Trophoblast cell (in vitro differentiated cells and primary cell): ENCODE data around the gene TRIM14.
A peak's percentile ranks its signal among the peaks of the same experiment; 100 is the strongest.

Experiments used
- DNase-seq, 2 donors: peaks; one replicate each; pipeline ENCODE4 v3.0.0-alpha.2; 2016
- H2AFZ ChIP-seq: 2 replicates; pipeline ENCODE4 v1.6.1; 2013; ENCODE audit warnings: low read length, moderate library complexity, mild to moderate bottlenecking; ENCODE audit not compliant: insufficient read depth, poor library complexity
- H2AK5ac ChIP-seq: 2 replicates; pipeline ENCODE4 v1.6.1; 2013; ENCODE audit warnings: mild to moderate bottlenecking, low read length
- H2BK120ac ChIP-seq: 2 replicates; pipeline ENCODE4 v1.6.1; 2013; ENCODE audit warnings: low read length, mild to moderate bottlenecking, moderate library complexity; ENCODE audit not compliant: insufficient read depth, poor library complexity
- H2BK12ac ChIP-seq: 2 replicates; pipeline ENCODE4 v1.6.1; 2013; ENCODE audit warnings: mild to moderate bottlenecking, low read length, moderate library complexity
- H2BK5ac ChIP-seq: 2 replicates; pipeline ENCODE4 v1.6.1; 2013; ENCODE audit warnings: low read length, low read depth, moderate library complexity, mild to moderate bottlenecking; ENCODE audit not compliant: poor library complexity
- H3K14ac ChIP-seq: 2 replicates; pipeline ENCODE4 v1.6.1; 2013; ENCODE audit warnings: mild to moderate bottlenecking, low read length
- H3K18ac ChIP-seq: 2 replicates; pipeline ENCODE4 v1.6.1; 2013; ENCODE audit warnings: mild to moderate bottlenecking, low read length
- H3K23ac ChIP-seq: 2 replicates; pipeline ENCODE4 v1.6.1; 2013; ENCODE audit warnings: low read length
- H3K27ac ChIP-seq: 2 replicates; pipeline ENCODE4 v1.5.1; 2013; ENCODE audit warnings: low read depth, mild to moderate bottlenecking, inconsistent platforms, low read length, moderate library complexity
- H3K27me3 ChIP-seq: 2 replicates; pipeline ENCODE4 v1.6.1; 2013; ENCODE audit warnings: inconsistent platforms, mild to moderate bottlenecking, low read length, moderate library complexity; ENCODE audit not compliant: insufficient read depth
- H3K36me3 ChIP-seq, 2 experiments: 1 replicate in 1 of 2; 2 replicates in 1 of 2; pipeline ENCODE4 v1.6.1; 2013; ENCODE audit warnings: low read length in 2 of 2, mild to moderate bottlenecking in 2 of 2, moderate library complexity in 1 of 2; ENCODE audit not compliant: insufficient read depth in 2 of 2, control insufficient read depth in 1 of 2
- H3K4ac ChIP-seq: 2 replicates; pipeline ENCODE4 v1.6.1; 2013; ENCODE audit warnings: low read depth, mild to moderate bottlenecking, low read length, moderate library complexity
- H3K4me1 ChIP-seq, 2 experiments: 1 replicate in 1 of 2; 2 replicates in 1 of 2; pipeline ENCODE4 v1.6.1; 2013; ENCODE audit warnings: low read length in 2 of 2, mild to moderate bottlenecking in 2 of 2, moderate library complexity in 1 of 2; ENCODE audit not compliant: insufficient read depth in 2 of 2, control insufficient read depth in 1 of 2
- H3K4me2 ChIP-seq: 2 replicates; pipeline ENCODE4 v1.6.1; 2013; ENCODE audit warnings: inconsistent platforms, mild to moderate bottlenecking, low read length, moderate library complexity
- H3K4me3 ChIP-seq: 2 replicates; pipeline ENCODE4 v1.5.1; 2013; ENCODE audit warnings: mild to moderate bottlenecking, low read depth, low read length, inconsistent platforms
- H3K79me1 ChIP-seq: one replicate; pipeline ENCODE4 v1.6.1; 2013; ENCODE audit warnings: low read length
- H3K79me2 ChIP-seq: 2 replicates; pipeline ENCODE4 v1.6.1; 2013; ENCODE audit warnings: low read length, mild to moderate bottlenecking; ENCODE audit not compliant: control insufficient read depth, insufficient read depth, poor library complexity
- H3K9ac ChIP-seq: 2 replicates; pipeline ENCODE4 v1.6.1; 2013; ENCODE audit warnings: mild to moderate bottlenecking, low read length
- H3K9me3 ChIP-seq: 2 replicates; pipeline ENCODE4 v1.6.1; 2013; ENCODE audit warnings: low read depth, mild to moderate bottlenecking, control low read depth, inconsistent platforms, low read length; ENCODE audit not compliant: insufficient read depth
- H4K12ac ChIP-seq: 2 replicates; pipeline ENCODE4 v1.6.1; 2013; ENCODE audit warnings: low read depth, mild to moderate bottlenecking, low read length, moderate library complexity
- H4K8ac ChIP-seq: 2 replicates; pipeline ENCODE4 v1.6.1; 2013; ENCODE audit warnings: low read depth, mild to moderate bottlenecking, low read length, moderate library complexity
- H4K91ac ChIP-seq: one replicate; pipeline ENCODE4 v1.6.1; 2013; ENCODE audit warnings: low read depth, mild to moderate bottlenecking, low read length, moderate library complexity
- WGBS: extraction: QIAGEN DNeasy Blood & Tissue Kit; methylation state at CpG from one replicate; pipeline ENCODE4 v1.1.7; 2013; ENCODE audit warnings: missing lambda C conversion rate; ENCODE audit not compliant: insufficient read length, insufficient coverage; ENCODE audit errors: extremely low coverage; 5-methylcytosine and 5-hydroxymethylcytosine counted together

TRIM14 gene

GRCh38 chr9:98142182-98142907 lies 23.3 kb upstream of the TRIM14 start:
- H3K4me3 ChIP-seq: no peak overlapping the region
- no peak overlapping the region for H2AK5ac ChIP-seq
- no peak overlapping the region for H3K18ac ChIP-seq
- H3K9ac ChIP-seq: no peak overlapping the region
- no peak overlapping the region for H2BK120ac ChIP-seq
- no peaks in the 10 kb centered on the region for H3K79me2 ChIP-seq
- peaks cover 6 to 16% of the 10 kb centered on the region in 2 experiments for H3K4me1 ChIP-seq
- no peak overlapping the region for H4K91ac ChIP-seq
- peaks cover 16 to 36% of the 10 kb centered on the region in 2 experiments for H3K36me3 ChIP-seq
- H2BK12ac ChIP-seq: no peak overlapping the region
- H3K23ac ChIP-seq: no peak overlapping the region
- H3K4me2 ChIP-seq: no peak overlapping the region
- no peak overlapping the region for H4K12ac ChIP-seq
- H3K14ac ChIP-seq: no peak overlapping the region
- peak; percentile 29 to 69 for DNase-seq
- no peaks in the 10 kb centered on the region for H3K9me3 ChIP-seq
- no peak overlapping the region for H3K27ac ChIP-seq
- H3K4ac ChIP-seq: no peak overlapping the region
- H2BK5ac ChIP-seq: no peak overlapping the region
- WGBS: no CpG with 5 or more reads among the region's 13 CpGs
- H3K79me1 ChIP-seq: peaks cover 2% of the 10 kb centered on the region
- H4K8ac ChIP-seq: no peak overlapping the region
- no peaks in the 10 kb centered on the region for H3K27me3 ChIP-seq
- H2AFZ ChIP-seq: no peak overlapping the region

GRCh38 chr9:98140503-98140902 lies 21.5 kb upstream of the TRIM14 start:
- H4K12ac ChIP-seq: no peak overlapping the region
- peaks cover 23 to 46% of the 10 kb centered on the region in 2 experiments for H3K36me3 ChIP-seq
- WGBS: no CpG with 5 or more reads among the region's 5 CpGs
- H2BK5ac ChIP-seq: no peak overlapping the region
- no peak overlapping the region for H3K27ac ChIP-seq
- peaks cover 2% of the 10 kb centered on the region for H3K79me1 ChIP-seq
- H3K4me3 ChIP-seq: no peak overlapping the region
- H2BK120ac ChIP-seq: no peak overlapping the region
- no peaks in the 10 kb centered on the region for H3K79me2 ChIP-seq
- no peaks in the 10 kb centered on the region for H3K9me3 ChIP-seq
- no peak for DNase-seq
- H2AFZ ChIP-seq: no peak overlapping the region
- H3K23ac ChIP-seq: no peak overlapping the region
- H3K14ac ChIP-seq: no peak overlapping the region
- no peak overlapping the region for H3K18ac ChIP-seq
- H2BK12ac ChIP-seq: no peak overlapping the region
- no peak overlapping the region for H2AK5ac ChIP-seq
- no peak overlapping the region for H4K8ac ChIP-seq
- no peak overlapping the region for H3K4me2 ChIP-seq
- no peak overlapping the region for H4K91ac ChIP-seq
- H3K4me1 ChIP-seq: peaks cover 2 to 5% of the 10 kb centered on the region in 2 experiments
- no peak overlapping the region for H3K9ac ChIP-seq
- no peak overlapping the region for H3K4ac ChIP-seq
- H3K27me3 ChIP-seq: no peaks in the 10 kb centered on the region

- H2BK5ac ChIP-seq: no peak overlapping the region
- no peak overlapping the region for H3K27ac ChIP-seq
- no peaks in the 10 kb centered on the region for H3K79me2 ChIP-seq
- no peak overlapping the region for H3K9ac ChIP-seq
- H3K79me1 ChIP-seq: no peaks in the 10 kb centered on the region
- DNase-seq: no peak
- H4K12ac ChIP-seq: no peak overlapping the region
- no peak overlapping the region for H3K18ac ChIP-seq
- H2BK120ac ChIP-seq: no peak overlapping the region
- no peak overlapping the region for H2AFZ ChIP-seq
- no peak overlapping the region for H3K4ac ChIP-seq
- no peaks in the 10 kb centered on the region for H3K27me3 ChIP-seq
- H3K4me1 ChIP-seq: no peaks in the 10 kb centered on the region
- H3K4me2 ChIP-seq: no peak overlapping the region
- H3K14ac ChIP-seq: no peak overlapping the region
- H3K4me3 ChIP-seq: no peak overlapping the region
- no peak overlapping the region for H2AK5ac ChIP-seq
- peaks cover 2% of the 10 kb centered on the region for H3K9me3 ChIP-seq
- H3K23ac ChIP-seq: no peak overlapping the region
- no peak overlapping the region for H2BK12ac ChIP-seq
- H4K91ac ChIP-seq: no peak overlapping the region
- H3K36me3 ChIP-seq: peaks cover 48 to 62% of the 10 kb centered on the region in 2 experiments
- H4K8ac ChIP-seq: no peak overlapping the region
Observed at GRCh38 chr9:98136489-98136888, 17.5 kb upstream of the TRIM14 start.

GRCh38 chr9:98135938-98136337 lies 16.9 kb upstream of the TRIM14 start:
- Histone ChIP-seq H2AK5ac (no peak overlapping the region), H3K4ac (no peak overlapping the region), H4K12ac (no peak overlapping the region), H2AFZ (no peak overlapping the region), H3K4me2 (no peak overlapping the region), H3K79me2 (no peaks in the 10 kb centered on the region), H2BK120ac (no peak overlapping the region), H4K91ac (no peak overlapping the region), H3K27ac (no peak overlapping the region), H3K9ac (no peak overlapping the region), H4K8ac (no peak overlapping the region), H3K23ac (no peak overlapping the region), H3K4me3 (no peak overlapping the region), H3K18ac (no peak overlapping the region), H2BK12ac (no peak overlapping the region), H2BK5ac (no peak overlapping the region), H3K36me3 (peaks cover 52 to 67% of the 10 kb centered on the region in 2 experiments), H3K4me1 (no peaks in the 10 kb centered on the region), H3K79me1 (no peaks in the 10 kb centered on the region), H3K9me3 (peaks cover 2% of the 10 kb centered on the region), H3K27me3 (no peaks in the 10 kb centered on the region), H3K14ac (no peak overlapping the region)
- WGBS: no CpG with 5 or more reads among the region's 7 CpGs
- DNase-seq: no peak
